Measurements from ENCODE around the gene SYNGR2. TPM values are rescaled to one million over a fixed set of nuclear protein-coding genes. Genes with fewer than 3 reads are reported as not detected.

The SYNGR2 gene
- total RNA-seq, 1 donor, result 4.6 TPM

DNA sequence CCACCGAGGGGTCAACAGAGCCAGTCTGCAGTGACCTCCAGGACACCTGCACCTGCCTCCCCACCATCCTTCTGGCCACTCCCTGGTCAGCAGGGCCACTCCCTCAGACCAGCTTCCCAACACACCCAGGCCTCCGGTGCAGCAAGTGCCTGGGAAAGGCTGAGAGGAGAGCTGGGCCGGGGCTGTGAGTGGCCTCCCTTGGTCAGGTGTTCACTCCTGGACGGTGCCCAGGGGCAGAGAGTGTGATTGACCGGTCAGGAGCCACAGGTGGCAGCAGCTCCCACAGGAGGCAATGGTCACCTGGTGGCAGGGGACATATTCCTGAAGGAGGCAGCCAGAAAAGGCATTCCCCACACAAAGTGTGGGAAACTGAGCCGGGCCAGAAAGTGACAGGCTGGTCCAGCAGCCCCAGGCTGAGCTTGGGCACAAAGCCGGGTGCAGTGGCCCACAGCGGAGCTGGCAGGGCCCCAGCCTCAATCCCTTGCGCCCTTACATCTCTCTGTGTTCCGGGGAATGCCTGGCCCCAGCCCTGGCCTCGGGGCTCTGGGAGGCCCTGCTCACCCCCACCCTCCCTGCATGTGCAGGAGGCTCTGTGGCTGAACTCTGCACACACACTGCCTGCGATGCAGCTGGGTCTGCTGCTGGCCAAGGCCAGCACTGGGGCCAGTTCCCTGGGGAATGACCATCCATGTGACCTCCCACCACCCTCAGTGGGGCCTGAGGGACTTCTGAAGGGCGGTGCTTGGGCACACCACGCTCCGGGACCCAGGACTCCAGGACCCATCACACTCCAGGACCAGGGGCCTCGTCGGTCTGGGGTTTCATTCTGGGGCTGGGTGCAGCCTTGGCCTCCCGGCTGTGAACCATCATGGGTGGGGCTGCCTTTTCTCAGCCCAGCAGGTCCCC lies 23.4 kb upstream of the SYNGR2 start:
- DNase-seq (ENCODE audit: low read depth), result peak; percentile 25
- TF ChIP-seq, protein P1, sequence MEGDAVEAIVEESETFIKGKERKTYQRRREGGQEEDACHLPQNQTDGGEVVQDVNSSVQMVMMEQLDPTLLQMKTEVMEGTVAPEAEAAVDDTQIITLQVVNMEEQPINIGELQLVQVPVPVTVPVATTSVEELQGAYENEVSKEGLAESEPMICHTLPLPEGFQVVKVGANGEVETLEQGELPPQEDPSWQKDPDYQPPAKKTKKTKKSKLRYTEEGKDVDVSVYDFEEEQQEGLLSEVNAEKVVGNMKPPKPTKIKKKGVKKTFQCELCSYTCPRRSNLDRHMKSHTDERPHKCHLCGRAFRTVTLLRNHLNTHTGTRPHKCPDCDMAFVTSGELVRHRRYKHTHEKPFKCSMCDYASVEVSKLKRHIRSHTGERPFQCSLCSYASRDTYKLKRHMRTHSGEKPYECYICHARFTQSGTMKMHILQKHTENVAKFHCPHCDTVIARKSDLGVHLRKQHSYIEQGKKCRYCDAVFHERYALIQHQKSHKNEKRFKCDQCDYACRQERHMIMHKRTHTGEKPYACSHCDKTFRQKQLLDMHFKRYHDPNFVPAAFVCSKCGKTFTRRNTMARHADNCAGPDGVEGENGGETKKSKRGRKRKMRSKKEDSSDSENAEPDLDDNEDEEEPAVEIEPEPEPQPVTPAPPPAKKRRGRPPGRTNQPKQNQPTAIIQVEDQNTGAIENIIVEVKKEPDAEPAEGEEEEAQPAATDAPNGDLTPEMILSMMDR (IDR thresholded peaks at IDR 0.05; ENCODE audit: insufficient read depth, low read length), result no peak
- H3K4me3 ChIP-seq (ENCODE audit: low read depth, low read length), result no peak overlapping the region

DNA sequence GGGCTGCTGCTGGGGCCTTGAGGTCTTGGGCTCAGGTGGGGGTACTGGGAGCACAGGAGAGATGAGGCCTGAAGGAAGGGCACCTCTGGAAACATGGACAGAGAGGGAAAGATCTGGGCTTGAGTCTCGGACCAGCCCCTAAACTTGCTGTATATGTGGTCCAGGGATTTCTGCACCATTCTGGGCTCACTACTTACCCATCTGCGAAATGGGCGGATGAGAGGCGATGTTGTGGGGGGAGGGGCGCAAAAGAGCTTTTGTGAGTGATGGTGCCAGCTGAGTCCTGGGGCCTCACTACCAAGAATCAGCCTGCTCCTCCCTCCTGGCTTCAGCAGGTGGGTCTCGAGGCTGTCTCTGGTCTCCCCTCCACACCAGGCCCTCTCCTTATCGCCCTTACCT lies 21.9 kb upstream of the SYNGR2 start:
- TF ChIP-seq, protein P1 (IDR thresholded peaks at IDR 0.05; ENCODE audit: insufficient read depth, low read length), result no peak
- H3K4me3 ChIP-seq (ENCODE audit: low read depth, low read length), result no peak overlapping the region
- no peak for DNase-seq (ENCODE audit: low read depth)

DNA sequence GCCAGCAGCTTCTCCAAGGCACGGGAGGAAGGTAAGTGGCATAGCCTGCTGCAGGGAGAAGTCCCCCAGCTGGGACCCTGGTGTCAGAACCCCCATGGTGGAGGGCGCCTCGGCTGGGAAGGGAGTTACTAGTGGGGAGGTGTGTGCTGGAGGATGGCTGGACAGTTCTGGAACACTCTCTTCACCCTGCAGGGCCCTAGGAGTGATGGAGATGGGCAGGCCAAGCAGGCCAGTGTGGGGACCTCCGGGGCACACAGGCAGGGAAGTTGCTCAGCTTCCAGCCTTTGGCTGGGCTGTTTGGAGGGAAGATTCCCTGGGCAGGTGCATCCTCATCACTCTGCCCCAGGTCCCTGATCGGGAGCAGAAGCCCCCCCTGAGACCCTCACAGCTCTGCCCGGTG lies 21.5 kb upstream of the SYNGR2 start:
- H3K4me3 ChIP-seq (ENCODE audit: low read depth, low read length), result no peak overlapping the region
- TF ChIP-seq, protein P1 (IDR thresholded peaks at IDR 0.05; ENCODE audit: insufficient read depth, low read length), result no peak
- no peak for DNase-seq (ENCODE audit: low read depth)

DNA sequence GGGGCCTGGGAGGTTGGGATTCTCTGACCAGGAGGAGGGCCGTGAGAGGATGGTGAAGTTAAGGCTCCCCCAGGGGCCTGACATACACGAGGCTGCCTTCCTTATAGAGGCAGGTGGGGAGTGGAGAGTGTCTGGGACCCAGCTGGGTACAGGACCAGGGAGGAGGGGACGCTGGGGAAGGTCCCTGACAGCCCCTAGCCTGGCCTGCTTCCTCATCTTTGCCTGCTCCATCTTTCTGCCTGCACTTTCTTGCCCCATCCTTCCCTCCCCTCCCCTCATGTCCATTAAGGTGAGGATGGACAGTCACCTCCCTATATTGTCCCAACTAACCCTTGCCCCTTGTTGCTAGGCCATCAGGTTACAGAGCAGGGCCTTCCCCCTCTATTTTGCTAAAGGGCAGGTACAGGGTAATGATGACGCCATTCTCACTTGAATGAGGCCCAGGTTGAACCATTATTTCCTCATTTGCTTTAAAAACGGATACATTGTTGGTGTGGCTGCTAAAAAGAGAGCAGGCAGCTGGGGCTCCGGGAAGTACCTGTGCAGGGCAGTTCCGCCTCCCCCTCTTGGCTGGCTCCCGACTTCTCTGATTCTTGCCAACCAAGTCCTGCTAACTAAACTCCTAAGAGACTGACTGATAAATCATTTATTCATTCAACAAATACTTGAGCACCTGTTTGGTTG lies 20.9 kb upstream of the SYNGR2 start:
- TF ChIP-seq, protein P1 (IDR thresholded peaks at IDR 0.05; ENCODE audit: insufficient read depth, low read length), result no peak
- DNase-seq (ENCODE audit: low read depth), result no peak
- H3K4me3 ChIP-seq (ENCODE audit: low read depth, low read length), result no peak overlapping the region

DNA sequence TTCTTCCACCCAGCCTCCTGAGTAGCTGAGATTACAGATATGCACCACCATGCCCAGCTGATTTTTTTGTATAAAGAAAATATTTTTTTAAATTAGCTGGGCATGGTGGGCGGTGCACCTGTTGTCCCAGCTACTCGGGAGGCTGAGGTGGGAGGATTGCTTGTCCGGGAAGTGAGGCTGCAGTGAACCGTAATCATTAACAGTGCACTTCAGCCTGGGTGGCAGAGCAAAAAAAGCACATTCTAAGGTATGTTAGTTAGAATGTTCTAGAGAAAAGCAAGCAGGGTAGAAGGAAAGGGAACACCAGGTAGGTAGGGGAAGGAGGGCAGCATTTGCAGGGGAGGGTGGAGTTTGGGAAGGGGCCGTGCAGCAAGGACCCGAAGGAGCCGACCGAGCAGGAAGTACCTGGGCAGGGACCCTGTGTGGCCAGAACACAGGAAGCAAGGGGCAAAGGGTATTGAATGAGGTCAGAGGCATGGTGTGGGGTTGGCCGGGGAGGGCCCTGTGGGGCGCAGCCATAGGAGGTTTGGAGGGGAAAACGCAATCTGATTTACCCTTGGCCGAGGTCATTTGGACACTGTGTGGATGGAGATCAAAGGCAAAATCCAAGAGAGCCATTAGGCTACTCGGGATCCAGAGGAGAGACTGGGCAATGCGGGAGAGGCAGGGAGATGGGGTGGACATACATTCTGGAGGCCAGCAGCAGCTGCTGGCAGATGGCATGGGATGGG lies 19.9 kb upstream of the SYNGR2 start:
- TF ChIP-seq, protein P1 (IDR thresholded peaks at IDR 0.05; ENCODE audit: insufficient read depth, low read length), result no peak
- no peak overlapping the region for H3K4me3 ChIP-seq (ENCODE audit: low read depth, low read length)
- DNase-seq (ENCODE audit: low read depth), result no peak

DNA sequence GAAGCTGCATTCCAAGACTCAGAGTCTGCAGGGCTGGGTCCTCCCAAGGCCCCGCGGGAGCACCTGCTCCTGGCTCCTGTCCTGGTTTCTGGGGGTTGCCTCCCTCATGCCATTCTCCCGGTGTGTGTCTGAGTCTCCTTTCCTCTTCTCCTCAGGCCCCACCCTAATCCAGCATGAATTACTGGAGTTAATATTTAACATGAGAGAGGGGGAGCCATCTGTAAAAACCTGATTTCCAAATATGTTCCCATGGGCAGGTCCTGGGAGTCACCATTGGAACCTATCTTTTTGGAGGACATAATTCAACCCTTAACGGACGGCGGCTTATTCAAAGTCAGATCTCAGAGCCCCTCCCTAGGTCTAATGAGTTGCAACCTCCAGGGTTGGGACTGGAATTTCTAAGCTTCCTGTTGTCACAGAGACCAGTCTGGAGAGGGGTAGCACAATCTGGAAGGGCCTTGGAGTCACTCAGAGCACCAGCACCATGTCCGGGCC lies 16.8 kb upstream of the SYNGR2 start:
- DNase-seq (ENCODE audit: low read depth), result no peak
- TF ChIP-seq, protein P1 (IDR thresholded peaks at IDR 0.05; ENCODE audit: insufficient read depth, low read length), result no peak
- no peak overlapping the region for H3K4me3 ChIP-seq (ENCODE audit: low read depth, low read length)

All from fibroblast of the aortic adventitia (primary cell).